ENCODE measurements around the gene AFF3. TPM values are rescaled to one million over a fixed set of nuclear protein-coding genes. Genes with fewer than 3 reads are reported as not detected.

Gene AFF3
- total RNA-seq, 1 experiment from 2014 or later, result 0.61 TPM

GRCh38 chr2:100040906-100041305 is 101.5 kb downstream of the AFF3 start:
- Histone ChIP-seq H2AFZ (ENCODE audit: low read depth, low read length, poor library complexity, severe bottlenecking) (no peak overlapping the region), H3K9me2 (ENCODE audit: insufficient read depth) (no peaks in the 10 kb centered on the region), H4K20me1 (ENCODE audit: insufficient read depth) (no peaks in the 10 kb centered on the region), H3K36me3 (ENCODE audit: control insufficient read depth in 1 of 2, insufficient read depth in 2 of 2, low read length in 2 of 2) (no peaks in the 10 kb centered on the region), H3K9ac (ENCODE audit: low read length) (no peak overlapping the region), H3K79me2 (ENCODE audit: insufficient read depth, low read length) (no peaks in the 10 kb centered on the region), H3K9me3 (ENCODE audit: control insufficient read depth in 1 of 2, insufficient read depth in 1 of 2, low read depth in 1 of 2, low read length in 2 of 2) (no peaks in the 10 kb centered on the region), H3K4me2 (ENCODE audit: low read length) (no peak overlapping the region), H3K4me3 (replicated peaks in 1 of 2; ENCODE audit: low read depth in 1 of 2, low read length in 2 of 2) (no peak overlapping the region), H3K27me3 (ENCODE audit: insufficient read depth, low read length) (peaks cover 44% of the 10 kb centered on the region), H3K4me1 (ENCODE audit: control insufficient read depth in 1 of 2, insufficient read depth in 2 of 2, low read length in 2 of 2) (no peaks in the 10 kb centered on the region), H3K27ac (ENCODE audit: low read depth, low read length) (no peak overlapping the region)
- BruUV-seq (replicated peaks), result no TSS peak
- intact Hi-C loops (cut with micrococcal nuclease), result no loop called here
- no peak for TF ChIP-seq YY1 (IDR thresholded peaks at IDR 0.05; ENCODE audit: extremely low read depth, insufficient replicate concordance, low read depth, low read length)
- TF ChIP-seq RAD21 (IDR thresholded peaks at IDR 0.05; ENCODE audit: low read depth), result no peak
- no peak for TF ChIP-seq EGR1 (IDR thresholded peaks at IDR 0.05; ENCODE audit: low read depth)
- TF ChIP-seq ATF3 (IDR thresholded peaks at IDR 0.05), result no peak
- no peak for TF ChIP-seq POLR2A (IDR thresholded peaks at IDR 0.05; ENCODE audit: borderline replicate concordance, extremely low read depth, insufficient read depth, insufficient read length)
- TF ChIP-seq SIN3A (IDR thresholded peaks at IDR 0.05; ENCODE audit: low read depth), result no peak
- no peak for TF ChIP-seq MAX (IDR thresholded peaks at IDR 0.05)
- TF ChIP-seq FOSL1 (IDR thresholded peaks at IDR 0.05; ENCODE audit: low read depth), result no peak
- no peak for TF ChIP-seq ELF1 (IDR thresholded peaks at IDR 0.05; ENCODE audit: borderline replicate concordance, low read depth)
- no peak for TF ChIP-seq TCF7L2 (IDR thresholded peaks at IDR 0.05; ENCODE audit: borderline replicate concordance, extremely low read depth, insufficient read depth, insufficient read length)
- TF ChIP-seq JUND (IDR thresholded peaks at IDR 0.05), result no peak
- no peak for TF ChIP-seq EZH2 (IDR thresholded peaks at IDR 0.05)
- TF ChIP-seq CBX3 (IDR thresholded peaks at IDR 0.05; ENCODE audit: low read depth), result no peak
- no peak for TF ChIP-seq CTCF (IDR thresholded peaks at IDR 0.05 in 2 of 3, conservative IDR thresholded peaks at IDR 0.05 in 1 of 3; ENCODE audit: borderline replicate concordance in 1 of 3, insufficient read depth in 1 of 3, low read depth in 2 of 3, low read length in 2 of 3)
- TF ChIP-seq ZNF274 (IDR thresholded peaks at IDR 0.05; ENCODE audit: low read depth, low read length), result no peak
- no peak for TF ChIP-seq SRF (IDR thresholded peaks at IDR 0.05; ENCODE audit: low read depth)
- TF ChIP-seq REST (IDR thresholded peaks at IDR 0.05; ENCODE audit: low read depth), result no peak
- no peak for TF ChIP-seq EZH2phosphoT487 (IDR thresholded peaks at IDR 0.05; ENCODE audit: borderline replicate concordance)
- TF ChIP-seq CEBPB (IDR thresholded peaks at IDR 0.05; ENCODE audit: low read depth), result no peak
- no peak for TF ChIP-seq ZFX (IDR thresholded peaks at IDR 0.05)
- ChIA-PET RAD21 (ENCODE audit: low non-redundant PET in 1 of 2, low total read pairs in 2 of 2, uncharacterized antibody in 2 of 2, unreplicated experiment in 2 of 2) (no interaction called here), POLR2A (no interaction called here), CTCF (no interaction called here)
- DNase-seq (ENCODE audit: low read depth, low spot score), result no peak
- ATAC-seq, result no peak

Data from HCT116 (cell line).